T-helper 17 cell (primary cell): ENCODE results near the gene LIN52. TPM values are rescaled to one million over a fixed set of nuclear protein-coding genes. Genes with fewer than 3 reads are reported as not detected.
"Not testable (repeated sequence)": the region's sequence is repeated elsewhere in the genome, so short reads cannot be mapped to it uniquely, and the experiment has no call there.

ENCODE experiments used
- ATAC-seq: fragments of 150-1000 bp; cut with Tn5 transposase; 2 replicates; pipeline ENCODE4 v1.10.0; 2021; ENCODE audit warnings: mild to moderate bottlenecking, moderate library complexity
- DNase-seq, 3 donors: peaks; one replicate each; pipeline versions ENCODE4 v3.0.0 to v3.0.0-alpha.2; 2020 to 2021
- H3K9me3 ChIP-seq: one replicate; pipeline ENCODE4 v1.7.0; 2013; ENCODE audit warnings: low read length, mild to moderate bottlenecking; ENCODE audit not compliant: control insufficient read depth, poor library complexity, severe bottlenecking
- H3K27ac Mint-ChIP-seq: one replicate; pipeline ENCODE4 v1.8.0; 2022; ENCODE audit warnings: mild to moderate bottlenecking, moderate library complexity, mixed read lengths
- H3K27me3 Mint-ChIP-seq: one replicate; pipeline ENCODE4 v1.8.0; 2022; ENCODE audit warnings: mixed read lengths
- H3K36me3 Mint-ChIP-seq: one replicate; pipeline ENCODE4 v1.8.0; 2022; ENCODE audit warnings: low read depth, mixed read lengths
- H3K4me1 Mint-ChIP-seq: one replicate; pipeline ENCODE4 v1.8.0; 2022; ENCODE audit warnings: mild to moderate bottlenecking, mixed read lengths
- H3K4me3 Mint-ChIP-seq: one replicate; pipeline ENCODE4 v1.8.0; 2022; ENCODE audit warnings: mild to moderate bottlenecking, moderate library complexity, mixed read lengths
- total RNA-seq, 4 donors: library from RNA in 2 of 4; stranded (reverse) in 2 of 4; gene quantifications; one replicate each; pipeline ENCODE4 v1.2.3 and lab custom pipeline; 2022 to 2026

The LIN52 gene
- total RNA-seq, 2 donors from 2014 or later: 7.6 to 10.5 TPM

- H3K9me3 ChIP-seq: no peaks in the 10 kb centered on the region
- Mint-ChIP-seq H3K4me1 (peaks cover 23% of the 10 kb centered on the region), H3K36me3 (no peaks in the 10 kb centered on the region), H3K27me3 (no peaks in the 10 kb centered on the region), H3K4me3 (no peak overlapping the region), H3K27ac (no peak overlapping the region)
- DNase-seq: no peak
- no peak for ATAC-seq
Measured at GRCh38 chr14:74080820-74081460, 3.8 kb upstream of the LIN52 start.

- no peaks in the 10 kb centered on the region for H3K9me3 ChIP-seq
- no peaks in the 10 kb centered on the region for H3K36me3 Mint-ChIP-seq
- no peak overlapping the region for H3K27ac Mint-ChIP-seq
- no peak overlapping the region for H3K4me3 Mint-ChIP-seq
- H3K27me3 Mint-ChIP-seq: no peaks in the 10 kb centered on the region
- DNase-seq (no peak), ATAC-seq (no peak)
- H3K4me1 Mint-ChIP-seq: peaks cover 23% of the 10 kb centered on the region
Measured at GRCh38 chr14:74081491-74081890, 3.3 kb upstream of the LIN52 start.

GRCh38 chr14:74083161-74083560, 1.6 kb upstream of the LIN52 start:
- H3K36me3 Mint-ChIP-seq: no peaks in the 10 kb centered on the region
- no peak for DNase-seq
- ATAC-seq: no peak
- H3K27me3 Mint-ChIP-seq: no peaks in the 10 kb centered on the region
- peak overlapping the region; percentile 98 for H3K27ac Mint-ChIP-seq
- peaks cover 21% of the 10 kb centered on the region for H3K4me1 Mint-ChIP-seq
- H3K4me3 Mint-ChIP-seq: peak overlapping the region; percentile 99
- H3K9me3 ChIP-seq: no peaks in the 10 kb centered on the region

- Mint-ChIP-seq H3K4me1 (peaks cover 24% of the 10 kb centered on the region), H3K4me3 (peak overlapping the region; percentile 99)
- no peak for DNase-seq
Measured at GRCh38 chr14:74083784-74084276, 926 bp upstream of the LIN52 start.

GRCh38 chr14:74085047-74085637, 386 bp downstream of the LIN52 start:
- H3K27ac Mint-ChIP-seq: peak overlapping the region; percentile 98
- ATAC-seq (peak; percentile 5), DNase-seq (no peak)
- no peaks in the 10 kb centered on the region for H3K27me3 Mint-ChIP-seq
- H3K4me3 Mint-ChIP-seq: peak overlapping the region; percentile 99
- H3K36me3 Mint-ChIP-seq: peaks cover 5% of the 10 kb centered on the region
- H3K4me1 Mint-ChIP-seq: peaks cover 30% of the 10 kb centered on the region
- no peaks in the 10 kb centered on the region for H3K9me3 ChIP-seq

More at GRCh38 chr14:74083784-74084276, 926 bp upstream of the LIN52 start:
- H3K36me3 Mint-ChIP-seq: peaks cover 2% of the 10 kb centered on the region
- H3K9me3 ChIP-seq: no peaks in the 10 kb centered on the region
- no peak for ATAC-seq
- peak overlapping the region; percentile 98 for H3K27ac Mint-ChIP-seq
- no peaks in the 10 kb centered on the region for H3K27me3 Mint-ChIP-seq

GRCh38 chr14:74085828-74086227, 1.1 kb downstream of the LIN52 start:
- Mint-ChIP-seq H3K4me1 (peaks cover 30% of the 10 kb centered on the region), H3K4me3 (peak overlapping the region; percentile 99), H3K27ac (peak overlapping the region; percentile 98), H3K27me3 (no peaks in the 10 kb centered on the region), H3K36me3 (peaks cover 5% of the 10 kb centered on the region)
- no peak for ATAC-seq
- DNase-seq: no peak
- H3K9me3 ChIP-seq: no peaks in the 10 kb centered on the region

- no peaks in the 10 kb centered on the region for H3K27me3 Mint-ChIP-seq
- no peak overlapping the region for H3K4me3 Mint-ChIP-seq
- H3K9me3 ChIP-seq: no peaks in the 10 kb centered on the region
- peaks cover 5% of the 10 kb centered on the region for H3K36me3 Mint-ChIP-seq
- no peak overlapping the region for H3K27ac Mint-ChIP-seq
- H3K4me1 Mint-ChIP-seq: peaks cover 22% of the 10 kb centered on the region
- ATAC-seq (no peak), DNase-seq (no peak)
Measured at GRCh38 chr14:74089251-74090020, 4.7 kb downstream of the LIN52 start.

- peaks cover 5% of the 10 kb centered on the region for H3K4me1 Mint-ChIP-seq
- no peaks in the 10 kb centered on the region for H3K27me3 Mint-ChIP-seq
- no peak overlapping the region for H3K27ac Mint-ChIP-seq
- no peak for DNase-seq
- no peak overlapping the region for H3K4me3 Mint-ChIP-seq
- peaks cover 15% of the 10 kb centered on the region for H3K36me3 Mint-ChIP-seq
- no peak for ATAC-seq
- no peaks in the 10 kb centered on the region for H3K9me3 ChIP-seq
Measured at GRCh38 chr14:74105381-74105780, 20.6 kb downstream of the LIN52 start.

GRCh38 chr14:74109369-74109768, 24.6 kb downstream of the LIN52 start:
- Mint-ChIP-seq H3K27ac (no peak overlapping the region), H3K4me3 (no peak overlapping the region), H3K4me1 (peaks cover 15% of the 10 kb centered on the region), H3K36me3 (peaks cover 20% of the 10 kb centered on the region), H3K27me3 (no peaks in the 10 kb centered on the region)
- no peaks in the 10 kb centered on the region for H3K9me3 ChIP-seq
- ATAC-seq (no peak), DNase-seq (no peak)

- H3K9me3 ChIP-seq, H3K27me3 Mint-ChIP-seq, H3K27ac Mint-ChIP-seq, DNase-seq, H3K4me3 Mint-ChIP-seq: not testable (repeated sequence)
- peak; percentile 70 for ATAC-seq
- H3K4me1 Mint-ChIP-seq: peaks cover 15% of the 10 kb centered on the region
- peaks cover 18% of the 10 kb centered on the region for H3K36me3 Mint-ChIP-seq
Measured at GRCh38 chr14:74111395-74112216, 26.9 kb downstream of the LIN52 start.

GRCh38 chr14:74125487-74125886, 40.7 kb downstream of the LIN52 start:
- not testable (repeated sequence) for H3K27ac Mint-ChIP-seq, H3K9me3 ChIP-seq, H3K4me1 Mint-ChIP-seq, H3K4me3 Mint-ChIP-seq, DNase-seq, H3K36me3 Mint-ChIP-seq, H3K27me3 Mint-ChIP-seq, ATAC-seq

- H3K27me3 Mint-ChIP-seq: no peaks in the 10 kb centered on the region
- H3K4me3 Mint-ChIP-seq: no peak overlapping the region
- H3K36me3 Mint-ChIP-seq: peaks cover 7% of the 10 kb centered on the region
- no peak for DNase-seq
- H3K9me3 ChIP-seq: no peaks in the 10 kb centered on the region
- no peak overlapping the region for H3K27ac Mint-ChIP-seq
- peaks cover 5% of the 10 kb centered on the region for H3K4me1 Mint-ChIP-seq
- ATAC-seq: no peak
Measured at GRCh38 chr14:74126315-74127013, 41.7 kb downstream of the LIN52 start.
